PC-3 (cell line): ENCODE measurements around the gene OTUD3. TPM values are rescaled to one million over a fixed set of nuclear protein-coding genes. Genes with fewer than 3 reads are reported as not detected.

ENCODE experiments used
- ATAC-seq: fragments of 200-7000 bp; cut with Tn5 transposase; 2 replicates; pipeline ENCODE4 v1.9.1; 2020; ENCODE audit warnings: mild to moderate bottlenecking, moderate library complexity
- BruUV-seq: library from RNA; stranded (reverse); fragments of 400-500 nt; replicated peaks from 2 replicates; lab custom pipeline; 2021; lab: Mats Ljungman, UMichigan
- CTCF ChIA-PET: fragments of 300-600 bp; sonication (Branson Sonifier 250); formaldehyde crosslinking; loops from one replicate; lab custom pipeline; 2022; ENCODE audit warnings: antibody characterized with exemption; lab: Charles Lee
- POLR2A ChIA-PET: fragments of 300-600 bp; sonication (Branson Sonifier 250); formaldehyde crosslinking; loops from one replicate; lab custom pipeline; 2022; ENCODE audit warnings: antibody characterized with exemption; ENCODE audit not compliant: unreplicated experiment; lab: Charles Lee
- DNase-seq: peaks from one replicate; pipeline ENCODE4 v3.0.0-alpha.2; 2015
- H2AFZ ChIP-seq: fragments of 300-600 bp; sonication (generic); 2 replicates; pipeline ENCODE4 v1.6.0; 2016; ENCODE audit warnings: antibody characterized with exemption, low read length
- H3F3A ChIP-seq: fragments of 300-600 bp; sonication (generic); one replicate; pipeline ENCODE4 v1.6.0; 2017; ENCODE audit warnings: antibody characterized with exemption, low read length, control low read depth, mild to moderate bottlenecking; ENCODE audit not compliant: unreplicated experiment
- H3K27ac ChIP-seq: fragments of 300-600 bp; sonication (generic); 2 replicates; pipeline ENCODE4 v1.5.1; 2016; ENCODE audit warnings: mild to moderate bottlenecking, low read length
- H3K27me3 ChIP-seq: fragments of 300-600 bp; sonication (generic); 2 replicates; pipeline ENCODE4 v1.6.1; 2016; ENCODE audit warnings: low read length, mixed read lengths
- H3K36me3 ChIP-seq: fragments of 300-600 bp; sonication (generic); 2 replicates; pipeline ENCODE4 v1.6.1; 2016; ENCODE audit warnings: low read depth, mixed run types, low read length, mixed read lengths
- H3K4me1 ChIP-seq: fragments of 300-600 bp; sonication (generic); 2 replicates; pipeline ENCODE4 v1.5.1; 2016; ENCODE audit warnings: low read length; ENCODE audit not compliant: insufficient read depth
- H3K4me2 ChIP-seq: fragments of 300-600 bp; sonication (generic); 2 replicates; pipeline ENCODE4 v1.6.0; 2016; ENCODE audit warnings: low read length
- H3K4me3 ChIP-seq: fragments of 300-600 bp; sonication (generic); 2 replicates; pipeline ENCODE4 v1.5.1; 2016; ENCODE audit warnings: mild to moderate bottlenecking, low read length, mixed read lengths
- H3K79me2 ChIP-seq: fragments of 300-600 bp; sonication (generic); 2 replicates; pipeline ENCODE4 v1.6.1; 2017; ENCODE audit warnings: low read length, mixed read lengths
- H3K9ac ChIP-seq: fragments of 300-600 bp; sonication (generic); 2 replicates; pipeline ENCODE4 v1.6.0; 2016; ENCODE audit warnings: mild to moderate bottlenecking, low read length
- H3K9me2 ChIP-seq: fragments of 300-600 bp; sonication (generic); replicated peaks from 2 replicates; pipeline ENCODE4 v1.6.1; 2016; ENCODE audit warnings: mixed run types, low read length, mixed read lengths
- H3K9me3 ChIP-seq: fragments of 300-600 bp; sonication (generic); 2 replicates; pipeline ENCODE4 v1.6.1; 2016; ENCODE audit warnings: low read length, mixed read lengths
- H4K20me1 ChIP-seq: fragments of 300-600 bp; sonication (generic); 2 replicates; pipeline ENCODE4 v1.6.1; 2016; ENCODE audit warnings: low read length, mixed read lengths
- EZH2 ChIP-seq: fragments of 300-600 bp; sonication (generic); IDR thresholded peaks from one replicate; pipeline ENCODE4 v1.6.1; 2017; ENCODE audit warnings: antibody characterized with exemption, mild to moderate bottlenecking, low read length; ENCODE audit not compliant: unreplicated experiment
- EZH2phosphoT487 ChIP-seq: fragments of 300-600 bp; sonication (generic); IDR thresholded peaks from 2 replicates; pipeline ENCODE4 v1.6.1; 2018; ENCODE audit warnings: mild to moderate bottlenecking, antibody characterized with exemption, low read length, borderline replicate concordance
- intact Hi-C: fragments of 100-400 bp; cut with micrococcal nuclease; formaldehyde crosslinking; loops from 2 replicates; pipeline ENCODE4 v1.9.0; 2023
- total RNA-seq: library from RNA; depleted of rRNA; stranded (reverse); fragments of >200 nt; gene quantifications from 2 replicates; pipeline ENCODE4 v1.2.3, GENCODE V29; 2014
- TF ChIP-seq, protein P1 (sequence below): fragments of 300-600 bp; sonication (generic); conservative IDR thresholded peaks from 2 replicates; pipeline ENCODE4 v1.5.1; 2017; ENCODE audit warnings: antibody characterized with exemption, low read depth, mild to moderate bottlenecking, low read length

The OTUD3 gene
- total RNA-seq, 1 experiment from 2014 or later = 9.9 TPM

GRCh38 chr1:19888112-19888511 lies 5.9 kb downstream of the OTUD3 start:
- H3K9ac ChIP-seq = no peak overlapping the region
- peaks cover 6% of the 10 kb centered on the region for H3F3A ChIP-seq
- peak; percentile 23 for ATAC-seq
- POLR2A ChIA-PET = no interaction called here
- no TSS peak for BruUV-seq
- peaks cover 28% of the 10 kb centered on the region for H3K36me3 ChIP-seq
- H3K27ac ChIP-seq = no peak overlapping the region
- peaks cover 100% of the 10 kb centered on the region for H3K79me2 ChIP-seq
- CTCF ChIA-PET = no interaction called here
- H3K9me2 ChIP-seq = no peaks in the 10 kb centered on the region
- H3K4me2 ChIP-seq = no peak overlapping the region
- H3K9me3 ChIP-seq = no peaks in the 10 kb centered on the region
- peaks cover 58% of the 10 kb centered on the region for H3K4me1 ChIP-seq
- peaks cover 62% of the 10 kb centered on the region for H4K20me1 ChIP-seq
- no peaks in the 10 kb centered on the region for H3K27me3 ChIP-seq
- no peak for TF ChIP-seq EZH2phosphoT487
- TF ChIP-seq, protein P1, sequence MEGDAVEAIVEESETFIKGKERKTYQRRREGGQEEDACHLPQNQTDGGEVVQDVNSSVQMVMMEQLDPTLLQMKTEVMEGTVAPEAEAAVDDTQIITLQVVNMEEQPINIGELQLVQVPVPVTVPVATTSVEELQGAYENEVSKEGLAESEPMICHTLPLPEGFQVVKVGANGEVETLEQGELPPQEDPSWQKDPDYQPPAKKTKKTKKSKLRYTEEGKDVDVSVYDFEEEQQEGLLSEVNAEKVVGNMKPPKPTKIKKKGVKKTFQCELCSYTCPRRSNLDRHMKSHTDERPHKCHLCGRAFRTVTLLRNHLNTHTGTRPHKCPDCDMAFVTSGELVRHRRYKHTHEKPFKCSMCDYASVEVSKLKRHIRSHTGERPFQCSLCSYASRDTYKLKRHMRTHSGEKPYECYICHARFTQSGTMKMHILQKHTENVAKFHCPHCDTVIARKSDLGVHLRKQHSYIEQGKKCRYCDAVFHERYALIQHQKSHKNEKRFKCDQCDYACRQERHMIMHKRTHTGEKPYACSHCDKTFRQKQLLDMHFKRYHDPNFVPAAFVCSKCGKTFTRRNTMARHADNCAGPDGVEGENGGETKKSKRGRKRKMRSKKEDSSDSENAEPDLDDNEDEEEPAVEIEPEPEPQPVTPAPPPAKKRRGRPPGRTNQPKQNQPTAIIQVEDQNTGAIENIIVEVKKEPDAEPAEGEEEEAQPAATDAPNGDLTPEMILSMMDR = no peak
- intact Hi-C loops = no loop called here
- no peak overlapping the region for H2AFZ ChIP-seq
- DNase-seq = no peak
- H3K4me3 ChIP-seq = no peak overlapping the region

GRCh38 chr1:19889656-19890055 lies 7.5 kb downstream of the OTUD3 start:
- Histone ChIP-seq H3K9ac (no peak overlapping the region), H3K9me3 (no peaks in the 10 kb centered on the region), H3K79me2 (peaks cover 91% of the 10 kb centered on the region), H3K36me3 (peaks cover 35% of the 10 kb centered on the region), H3K4me3 (no peak overlapping the region), H3K27ac (no peak overlapping the region), H4K20me1 (peaks cover 53% of the 10 kb centered on the region), H3K27me3 (no peaks in the 10 kb centered on the region), H3K4me2 (no peak overlapping the region), H2AFZ (no peak overlapping the region), H3K9me2 (no peaks in the 10 kb centered on the region), H3F3A (peaks cover 12% of the 10 kb centered on the region), H3K4me1 (peaks cover 63% of the 10 kb centered on the region)
- ChIA-PET POLR2A (interaction anchor here (0.7 kb wide), 1 partner anchor 31 kb away, joined by 4 read pairs; no protein-coding TSS in a partner anchor), CTCF (no interaction called here)
- intact Hi-C loops = no loop called here
- TF ChIP-seq EZH2 (no peak), EZH2phosphoT487 (no peak)
- TF ChIP-seq, protein P1 = no peak
- DNase-seq = no peak
- BruUV-seq = no TSS peak
- no peak for ATAC-seq

GRCh38 chr1:19892129-19892528 lies 9.9 kb downstream of the OTUD3 start:
- Histone ChIP-seq H3K27me3 (no peaks in the 10 kb centered on the region), H3K4me1 (peaks cover 48% of the 10 kb centered on the region), H3K9ac (0 out of 2 replicates have a peak overlapping the region, but pooled peaks have one; percentile 75), H3K36me3 (peaks cover 56% of the 10 kb centered on the region), H3K9me3 (no peaks in the 10 kb centered on the region), H4K20me1 (peaks cover 34% of the 10 kb centered on the region; the same call in 1 of the 2 replicates), H3K4me3 (no peak overlapping the region), H3F3A (peaks cover 12% of the 10 kb centered on the region), H3K79me2 (peaks cover 84% of the 10 kb centered on the region), H2AFZ (no peak overlapping the region), H3K27ac (peak overlapping the region; percentile 96), H3K4me2 (peak overlapping the region; percentile 20), H3K9me2 (no peaks in the 10 kb centered on the region)
- DNase-seq (peak; percentile 48), ATAC-seq (peak; percentile 35; the same call in 1 of the 2 replicates)
- no TSS peak for BruUV-seq
- no peak for TF ChIP-seq EZH2phosphoT487
- ChIA-PET CTCF (no interaction called here), POLR2A (no interaction called here)
- intact Hi-C loops = no loop called here
